ENCODE results near the gene CCN5. TPM values are rescaled to one million over a fixed set of nuclear protein-coding genes. Genes with fewer than 3 reads are reported as not detected.

Gene CCN5
- total and polyA plus RNA-seq, 2 of the 13 experiments (the other 11 are each of a cell fraction or from before 2014, with no cell fraction given), result 0.12 TPM; not detected in 1

DNA sequence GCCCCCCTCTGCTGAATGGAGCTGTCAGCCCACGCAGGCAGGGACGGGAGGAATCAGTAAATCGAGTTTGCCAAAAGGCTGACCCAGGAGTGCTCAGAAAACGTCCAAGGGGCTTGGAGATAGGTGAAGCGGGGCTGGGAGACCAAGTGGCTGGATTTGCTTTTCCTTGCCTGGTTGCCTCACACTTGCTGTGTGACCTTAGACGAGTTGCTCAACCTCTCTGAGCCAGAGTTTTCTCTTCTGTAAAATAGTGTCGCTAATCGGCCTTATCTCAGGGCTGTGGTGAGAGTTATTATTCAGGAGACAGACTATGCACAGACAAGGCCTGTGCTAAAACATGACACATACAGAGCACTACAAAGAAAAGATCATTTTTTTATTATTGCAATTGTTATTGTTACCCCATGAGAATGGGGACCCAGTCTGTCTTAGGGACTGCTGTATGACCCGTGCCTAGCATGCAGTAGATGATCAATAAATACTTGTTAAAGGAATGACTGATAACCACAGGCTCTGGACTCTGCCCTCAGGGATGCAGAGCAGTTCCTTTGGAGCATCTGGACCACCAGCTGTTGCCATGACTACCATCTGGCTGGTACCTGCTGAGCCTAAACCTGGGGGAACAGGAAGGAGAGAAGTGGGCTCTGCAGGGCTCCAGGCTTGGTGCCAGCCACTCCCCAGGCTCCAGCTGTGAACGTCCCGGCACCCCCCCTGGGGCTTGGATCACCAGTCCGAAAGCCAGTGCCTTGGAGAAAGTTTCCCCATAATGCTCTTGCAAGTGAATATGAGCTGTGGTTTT, 31.4 kb downstream of the CCN5 start (continued):
- TF ChIP-seq CC2D1A (CRISPR knock-in tag; IDR thresholded peaks at IDR 0.05) (no peak), RFXANK (CRISPR knock-in tag; IDR thresholded peaks at IDR 0.05) (no peak), ZNF841 (CRISPR knock-in tag; IDR thresholded peaks at IDR 0.05; ENCODE audit: borderline replicate concordance) (no peak), ZNF143 (CRISPR knock-in tag; IDR thresholded peaks at IDR 0.05) (no peak), IRX3 (CRISPR knock-in tag; IDR thresholded peaks at IDR 0.05; ENCODE audit: borderline replicate concordance, low read depth) (no peak), ZNF615 (CRISPR knock-in tag; IDR thresholded peaks at IDR 0.05; ENCODE audit: borderline replicate concordance) (no peak), ATF1 (CRISPR knock-in tag; IDR thresholded peaks at IDR 0.05) (no peak), ZNF292 (CRISPR knock-in tag; IDR thresholded peaks at IDR 0.05; ENCODE audit: borderline replicate concordance, low read depth) (no peak), ZNF205 (CRISPR knock-in tag; IDR thresholded peaks at IDR 0.05) (no peak), ZNF7 (CRISPR knock-in tag; IDR thresholded peaks at IDR 0.05) (no peak), ISL2 (CRISPR knock-in tag; IDR thresholded peaks at IDR 0.05) (no peak), RFX1 (IDR thresholded peaks at IDR 0.05) (peak; percentile 57), ZNF256 (CRISPR knock-in tag; conservative IDR thresholded peaks at IDR 0.05) (no peak), GABPB1 (CRISPR knock-in tag; IDR thresholded peaks at IDR 0.05) (no peak), ZNF788 (CRISPR knock-in tag; IDR thresholded peaks at IDR 0.05; ENCODE audit: borderline replicate concordance) (no peak), NR2F2 (IDR thresholded peaks at IDR 0.05; ENCODE audit: borderline replicate concordance, low read depth) (no peak), FOSL1 (CRISPR knock-in tag; IDR thresholded peaks at IDR 0.05; ENCODE audit: borderline replicate concordance) (no peak), FOXA3 (CRISPR knock-in tag; IDR thresholded peaks at IDR 0.05) (no peak), EEA1 (CRISPR knock-in tag; IDR thresholded peaks at IDR 0.05; ENCODE audit: borderline replicate concordance) (0 out of 2 replicates have a peak, but pooled peaks have one; percentile 1), HNF4A (CRISPR knock-in tag; IDR thresholded peaks at IDR 0.05) (peak; percentile 17; the same call in 1 of the 2 replicates), YY1 (IDR thresholded peaks at IDR 0.05; ENCODE audit: insufficient read depth, insufficient replicate concordance, low read depth, low read length) (no peak), ZNF577 (CRISPR knock-in tag; IDR thresholded peaks at IDR 0.05; ENCODE audit: borderline replicate concordance, low read depth) (no peak)
- TF ChIP-seq, protein P1, sequence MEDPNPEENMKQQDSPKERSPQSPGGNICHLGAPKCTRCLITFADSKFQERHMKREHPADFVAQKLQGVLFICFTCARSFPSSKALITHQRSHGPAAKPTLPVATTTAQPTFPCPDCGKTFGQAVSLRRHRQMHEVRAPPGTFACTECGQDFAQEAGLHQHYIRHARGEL (CRISPR knock-in tag; IDR thresholded peaks at IDR 0.05), result no peak
- TF ChIP-seq, protein P2, sequence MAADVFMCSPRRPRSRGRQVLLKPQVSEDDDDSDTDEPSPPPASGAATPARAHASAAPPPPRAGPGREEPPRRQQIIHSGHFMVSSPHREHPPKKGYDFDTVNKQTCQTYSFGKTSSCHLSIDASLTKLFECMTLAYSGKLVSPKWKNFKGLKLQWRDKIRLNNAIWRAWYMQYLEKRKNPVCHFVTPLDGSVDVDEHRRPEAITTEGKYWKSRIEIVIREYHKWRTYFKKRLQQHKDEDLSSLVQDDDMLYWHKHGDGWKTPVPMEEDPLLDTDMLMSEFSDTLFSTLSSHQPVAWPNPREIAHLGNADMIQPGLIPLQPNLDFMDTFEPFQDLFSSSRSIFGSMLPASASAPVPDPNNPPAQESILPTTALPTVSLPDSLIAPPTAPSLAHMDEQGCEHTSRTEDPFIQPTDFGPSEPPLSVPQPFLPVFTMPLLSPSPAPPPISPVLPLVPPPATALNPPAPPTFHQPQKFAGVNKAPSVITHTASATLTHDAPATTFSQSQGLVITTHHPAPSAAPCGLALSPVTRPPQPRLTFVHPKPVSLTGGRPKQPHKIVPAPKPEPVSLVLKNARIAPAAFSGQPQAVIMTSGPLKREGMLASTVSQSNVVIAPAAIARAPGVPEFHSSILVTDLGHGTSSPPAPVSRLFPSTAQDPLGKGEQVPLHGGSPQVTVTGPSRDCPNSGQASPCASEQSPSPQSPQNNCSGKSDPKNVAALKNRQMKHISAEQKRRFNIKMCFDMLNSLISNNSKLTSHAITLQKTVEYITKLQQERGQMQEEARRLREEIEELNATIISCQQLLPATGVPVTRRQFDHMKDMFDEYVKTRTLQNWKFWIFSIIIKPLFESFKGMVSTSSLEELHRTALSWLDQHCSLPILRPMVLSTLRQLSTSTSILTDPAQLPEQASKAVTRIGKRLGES (CRISPR knock-in tag; IDR thresholded peaks at IDR 0.05; ENCODE audit: borderline replicate concordance), result no peak
- TF ChIP-seq, protein P3, sequence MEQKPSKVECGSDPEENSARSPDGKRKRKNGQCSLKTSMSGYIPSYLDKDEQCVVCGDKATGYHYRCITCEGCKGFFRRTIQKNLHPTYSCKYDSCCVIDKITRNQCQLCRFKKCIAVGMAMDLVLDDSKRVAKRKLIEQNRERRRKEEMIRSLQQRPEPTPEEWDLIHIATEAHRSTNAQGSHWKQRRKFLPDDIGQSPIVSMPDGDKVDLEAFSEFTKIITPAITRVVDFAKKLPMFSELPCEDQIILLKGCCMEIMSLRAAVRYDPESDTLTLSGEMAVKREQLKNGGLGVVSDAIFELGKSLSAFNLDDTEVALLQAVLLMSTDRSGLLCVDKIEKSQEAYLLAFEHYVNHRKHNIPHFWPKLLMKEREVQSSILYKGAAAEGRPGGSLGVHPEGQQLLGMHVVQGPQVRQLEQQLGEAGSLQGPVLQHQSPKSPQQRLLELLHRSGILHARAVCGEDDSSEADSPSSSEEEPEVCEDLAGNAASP (CRISPR knock-in tag; IDR thresholded peaks at IDR 0.05; ENCODE audit: borderline replicate concordance), result no peak
- TF ChIP-seq, protein P4, sequence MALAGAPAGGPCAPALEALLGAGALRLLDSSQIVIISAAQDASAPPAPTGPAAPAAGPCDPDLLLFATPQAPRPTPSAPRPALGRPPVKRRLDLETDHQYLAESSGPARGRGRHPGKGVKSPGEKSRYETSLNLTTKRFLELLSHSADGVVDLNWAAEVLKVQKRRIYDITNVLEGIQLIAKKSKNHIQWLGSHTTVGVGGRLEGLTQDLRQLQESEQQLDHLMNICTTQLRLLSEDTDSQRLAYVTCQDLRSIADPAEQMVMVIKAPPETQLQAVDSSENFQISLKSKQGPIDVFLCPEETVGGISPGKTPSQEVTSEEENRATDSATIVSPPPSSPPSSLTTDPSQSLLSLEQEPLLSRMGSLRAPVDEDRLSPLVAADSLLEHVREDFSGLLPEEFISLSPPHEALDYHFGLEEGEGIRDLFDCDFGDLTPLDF (CRISPR knock-in tag; IDR thresholded peaks at IDR 0.05), result no peak
